IMR-90 (cell line): ENCODE data around the gene F10. TPM values are rescaled to one million over a fixed set of nuclear protein-coding genes. Genes with fewer than 3 reads are reported as not detected.

Experiments
- ATAC-seq: fragments of 200-7000 bp; cut with Tn5 transposase; 2 replicates; pipeline ENCODE4 v1.9.1; 2020; ENCODE audit warnings: low read depth, mild to moderate bottlenecking, moderate library complexity
- BruUV-seq: library from RNA; stranded (reverse); fragments of 400-500 nt; replicated peaks from 2 replicates; lab custom pipeline; 2021; lab: Mats Ljungman, UMichigan
- CTCF ChIA-PET: fragments of 300-600 bp; formaldehyde crosslinking; extraction: SDS; loops from one replicate; lab custom pipeline; 2021; ENCODE audit warnings: antibody characterized with exemption; lab: Yijun Ruan, JAX
- POLR2A ChIA-PET: fragments of 300-600 bp; sonication (Branson Sonifier 250); formaldehyde crosslinking; loops from one replicate; lab custom pipeline; 2022; ENCODE audit warnings: antibody characterized with exemption; ENCODE audit not compliant: unreplicated experiment; lab: Charles Lee
- DNase-seq: peaks from one replicate; pipeline ENCODE4 v3.0.0; 2013
- H2AFZ ChIP-seq: replicated peaks from 2 replicates; pipeline ENCODE3; 2013; ENCODE audit warnings: low read length, mild to moderate bottlenecking; ENCODE audit not compliant: poor library complexity
- H2AK5ac ChIP-seq: 2 replicates; pipeline ENCODE4 v1.6.1; 2013; ENCODE audit warnings: low read depth, low read length, inconsistent platforms
- H2AK9ac ChIP-seq: replicated peaks from 2 replicates; pipeline ENCODE3; 2013; ENCODE audit warnings: mild to moderate bottlenecking, low read depth, low read length, moderate library complexity; ENCODE audit not compliant: poor library complexity
- H2BK120ac ChIP-seq: 2 replicates; pipeline ENCODE4 v1.6.1; 2013; ENCODE audit warnings: low read depth, low read length, inconsistent platforms
- H2BK15ac ChIP-seq: 3 replicates; pipeline ENCODE4 v1.6.1; 2013; ENCODE audit warnings: low read depth, low read length, inconsistent platforms
- H2BK20ac ChIP-seq: 2 replicates; pipeline ENCODE4 v1.6.1; 2013; ENCODE audit warnings: low read depth, mild to moderate bottlenecking, inconsistent platforms, low read length, moderate library complexity
- H2BK5ac ChIP-seq: 2 replicates; pipeline ENCODE4 v1.6.1; 2013; ENCODE audit warnings: mild to moderate bottlenecking, low read depth, low read length, inconsistent platforms; ENCODE audit not compliant: poor library complexity, severe bottlenecking
- H3K14ac ChIP-seq: replicated peaks from 2 replicates; pipeline ENCODE4 v1.6.1; 2013; ENCODE audit warnings: low read depth, low read length, inconsistent platforms
- H3K18ac ChIP-seq: 2 replicates; pipeline ENCODE4 v1.6.1; 2013; ENCODE audit warnings: low read depth, low read length, control low read depth
- H3K23ac ChIP-seq: 2 replicates; pipeline ENCODE4 v1.6.1; 2013; ENCODE audit warnings: low read depth, low read length, inconsistent platforms
- H3K27ac ChIP-seq: 2 replicates; pipeline ENCODE4 v1.5.1; 2013; ENCODE audit warnings: mild to moderate bottlenecking, control low read depth, low read length; ENCODE audit not compliant: insufficient read depth
- H3K27me3 ChIP-seq: 2 replicates; pipeline ENCODE4 v1.6.1; 2013; ENCODE audit warnings: low read length; ENCODE audit not compliant: control insufficient read depth, insufficient read depth
- H3K36me3 ChIP-seq: 2 replicates; pipeline ENCODE4 v1.6.1; 2013; ENCODE audit warnings: low read length, mixed read lengths; ENCODE audit not compliant: control insufficient read depth, insufficient read depth
- H3K4ac ChIP-seq: 2 replicates; pipeline ENCODE4 v1.6.1; 2013; ENCODE audit warnings: low read depth, low read length, inconsistent platforms
- H3K4me1 ChIP-seq: 2 replicates; pipeline ENCODE4 v1.6.1; 2013; ENCODE audit warnings: low read length, mixed read lengths; ENCODE audit not compliant: control insufficient read depth, insufficient read depth
- H3K4me2 ChIP-seq: 2 replicates; pipeline ENCODE4 v1.6.1; 2013; ENCODE audit warnings: low read depth, mild to moderate bottlenecking, control low read depth, low read length, moderate library complexity
- H3K4me3 ChIP-seq: 2 replicates; pipeline ENCODE4 v1.5.1; 2013; ENCODE audit warnings: low read depth, mild to moderate bottlenecking, control low read depth, low read length, moderate library complexity; ENCODE audit not compliant: insufficient read depth
- H3K56ac ChIP-seq: 2 replicates; pipeline ENCODE4 v1.6.1; 2013; ENCODE audit warnings: low read length, inconsistent platforms; ENCODE audit not compliant: insufficient read depth; ENCODE audit errors: extremely low read depth
- H3K79me1 ChIP-seq, 2 experiments: 2 replicates each; pipeline ENCODE4 v1.6.1; 2013; ENCODE audit warnings: low read length in 2 of 2, inconsistent platforms in 1 of 2, low read depth in 1 of 2
- H3K9ac ChIP-seq: 2 replicates; pipeline ENCODE4 v1.6.1; 2013; ENCODE audit warnings: low read depth, low read length, control low read depth
- H3K9me1 ChIP-seq: 2 replicates; pipeline ENCODE4 v1.6.1; 2013; ENCODE audit warnings: low read length, inconsistent platforms; ENCODE audit not compliant: insufficient read depth
- H3K9me3 ChIP-seq: 2 replicates; pipeline ENCODE4 v1.6.1; 2013; ENCODE audit warnings: low read length; ENCODE audit not compliant: control insufficient read depth, insufficient read depth
- H4K20me1 ChIP-seq: 2 replicates; pipeline ENCODE4 v1.6.1; 2013; ENCODE audit warnings: low read length, inconsistent platforms; ENCODE audit not compliant: insufficient read depth
- H4K5ac ChIP-seq: 2 replicates; pipeline ENCODE4 v1.6.1; 2013; ENCODE audit warnings: mild to moderate bottlenecking, low read depth, low read length, control low read depth
- H4K8ac ChIP-seq, 2 experiments: 2 replicates each; pipeline ENCODE4 v1.6.1; 2013; ENCODE audit warnings: low read depth in 2 of 2, low read length in 2 of 2, control low read depth in 1 of 2, inconsistent platforms in 1 of 2
- H4K91ac ChIP-seq: 2 replicates; pipeline ENCODE4 v1.6.1; 2013; ENCODE audit warnings: low read depth, low read length, inconsistent platforms; ENCODE audit not compliant: insufficient read depth
- BHLHE40 ChIP-seq: fragments of 150-350 bp; IDR thresholded peaks from 2 replicates; pipeline ENCODE4 v1.6.1; 2016; ENCODE audit warnings: mild to moderate bottlenecking, low read depth, low read length
- FOS ChIP-seq: fragments of 150-350 bp; IDR thresholded peaks from 2 replicates; pipeline ENCODE4 v1.6.1; 2016; ENCODE audit warnings: low read depth, low read length
- MAZ ChIP-seq: IDR thresholded peaks from 2 replicates; pipeline ENCODE4 v1.6.1; 2012; ENCODE audit warnings: low read depth, mild to moderate bottlenecking, low read length, improper control_type of control experiment, moderate library complexity, borderline replicate concordance
- POLR2A ChIP-seq: IDR thresholded peaks from 2 replicates; pipeline ENCODE4 v1.6.1; 2012; ENCODE audit warnings: mild to moderate bottlenecking, low read depth, low read length
- RFX5 ChIP-seq: IDR thresholded peaks from 2 replicates; pipeline ENCODE4 v1.8.0; 2012; ENCODE audit warnings: low read depth, mild to moderate bottlenecking, low read length, moderate library complexity
- SMC3 ChIP-seq: fragments of 150-350 bp; IDR thresholded peaks from 2 replicates; pipeline ENCODE4 v1.6.1; 2016; ENCODE audit warnings: low read depth, mild to moderate bottlenecking, antibody characterized with exemption, low read length, moderate library complexity
- WGBS, 2 experiments: methylation state at CpG; one replicate each; pipeline versions ENCODE4 v1.1.5 to v1.1.7; 2013; ENCODE audit warnings: missing lambda C conversion rate in 2 of 2; ENCODE audit not compliant: insufficient read length in 1 of 2; ENCODE audit errors: extremely low coverage in 2 of 2; 5-methylcytosine and 5-hydroxymethylcytosine counted together
- dilution Hi-C: fragments of 300-500 bp; cut with HindIII; formaldehyde crosslinking; loops from one replicate; pipeline ENCODE4 v1.14.3; 2018; ENCODE audit warnings: low sequenced_read_pairs; ENCODE audit not compliant: unreplicated experiment
- in situ Hi-C: fragments of 300-500 bp; cut with MboI; formaldehyde crosslinking; loops from 3 replicates; pipeline ENCODE4 v1.14.3; 2019; ENCODE audit warnings: low sequenced_read_pairs, inconsistent platforms, mixed read lengths
- intact Hi-C: fragments of 100-400 bp; cut with micrococcal nuclease; formaldehyde crosslinking; loops from 2 replicates; pipeline ENCODE4 v1.10.0; 2022
- polyA plus RNA-seq, 3 experiments: library from polyadenylated mRNA; depleted of rRNA; stranded (reverse); fragments of >200 nt; gene quantifications; 2 replicates each; pipeline ENCODE4 v1.2.3, GENCODE V29; 2012; ENCODE audit warnings: low replicate concordance in 1 of 3
- total RNA-seq: library from RNA; depleted of rRNA; stranded (reverse); fragments of >200 nt; gene quantifications from 2 replicates; pipeline ENCODE4 v1.2.3, GENCODE V29; 2012
- TF ChIP-seq, protein P1 (sequence below): fragments of 150-350 bp; IDR thresholded peaks from 2 replicates; pipeline ENCODE4 v1.6.1; 2017; ENCODE audit warnings: mild to moderate bottlenecking, antibody characterized with exemption, low read length, low read depth

Gene F10
- total and polyA plus RNA-seq, 2 of the 4 experiments (the other 2 are of a cell fraction), result 9.1 to 19.5 TPM

DNA sequence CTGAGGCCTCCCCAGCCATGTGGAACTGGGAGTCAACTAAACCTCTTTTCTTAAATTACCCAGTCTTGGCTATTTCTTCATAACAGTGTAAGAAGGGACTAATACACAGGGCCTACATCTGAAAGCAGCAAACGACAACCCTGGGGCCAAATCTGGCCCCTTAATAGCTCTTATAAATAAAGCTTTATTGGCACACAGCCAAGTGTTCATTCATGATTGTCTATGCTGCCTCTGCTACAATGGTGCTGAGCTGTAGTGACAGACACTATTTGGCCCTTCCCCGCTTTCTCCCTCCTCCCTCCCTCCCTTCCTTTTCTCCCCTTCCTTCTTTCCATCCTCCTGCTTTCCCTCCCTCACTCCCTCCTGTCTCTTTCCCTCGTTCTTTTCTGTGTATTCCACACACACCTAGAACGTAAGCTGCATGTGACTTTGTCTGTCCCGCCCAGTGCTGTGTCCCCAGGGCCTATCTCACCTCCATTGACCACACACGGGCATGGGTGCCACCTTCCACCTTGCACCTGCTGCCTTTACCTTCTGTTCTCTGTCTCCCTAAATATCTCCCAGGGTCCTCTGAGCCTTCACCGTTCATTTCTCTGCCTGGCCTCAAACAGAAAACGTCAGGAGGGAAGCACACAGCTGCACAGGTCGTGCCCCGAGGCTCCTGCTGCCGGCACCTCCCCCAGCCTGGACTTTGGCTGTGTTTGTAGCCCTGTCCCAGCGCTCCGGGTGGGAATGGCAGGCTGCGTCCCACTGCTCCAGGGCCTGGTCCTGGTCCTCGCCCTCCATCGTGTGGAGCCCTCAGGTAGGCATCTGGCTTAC, 35.5 kb downstream of the F10 start, which contains the start of gene PROZ:
Gene PROZ (plus strand): TSS at position 720 of the 819 bp plus-strand sequence. CDS start 13 bp downstream, at position 733.
- DNase-seq (no peak), ATAC-seq (no peak)
- ChIA-PET POLR2A (no interaction called here), CTCF (no interaction called here)
- Histone ChIP-seq H2AFZ (peak within 1 kb of the TSS; percentile 69), H2AK5ac (no peak within 1 kb of the TSS; the same call in 1 of the 2 replicates), H3K9ac (no peak within 1 kb of the TSS), H3K4me2 (no peak within 1 kb of the TSS), H4K5ac (no peak within 1 kb of the TSS), H3K9me3 (no peaks in the 10 kb centered on the region), H3K27ac (no peak within 1 kb of the TSS), H3K4ac (no peak within 1 kb of the TSS; the same call in 1 of the 2 replicates), H2AK9ac (peak within 1 kb of the TSS; percentile 30), H4K20me1 (no peaks in the 10 kb centered on the region), H3K18ac (no peak within 1 kb of the TSS), H3K4me1 (peaks cover 7% of the 10 kb centered on the region), H3K79me1 (no peaks in the 10 kb centered on the region), H3K56ac (no peak within 1 kb of the TSS), H3K36me3 (no peaks in the 10 kb centered on the region), H2BK15ac (no peak within 1 kb of the TSS), H3K23ac (no peak within 1 kb of the TSS), H3K27me3 (no peaks in the 10 kb centered on the region), H2BK120ac (no peak within 1 kb of the TSS), H4K91ac (no peak within 1 kb of the TSS; the same call in 1 of the 2 replicates), H3K4me3 (no peak within 1 kb of the TSS), H2BK20ac (no peak within 1 kb of the TSS), H3K9me1 (peaks cover 5% of the 10 kb centered on the region; the same call in 1 of the 2 replicates), H4K8ac (no peak within 1 kb of the TSS; a peak in 1 of 4 replicates), H2BK5ac (no peak within 1 kb of the TSS), H3K14ac (no peak within 1 kb of the TSS)
- no TSS peak for BruUV-seq
- in situ Hi-C loops (no loop called here), dilution Hi-C loops (no loop called here), intact Hi-C loops (no loop called here)
- TF ChIP-seq POLR2A (no peak), FOS (no peak), MAZ (no peak), RFX5 (no peak), BHLHE40 (no peak), SMC3 (no peak)
- TF ChIP-seq, protein P1, sequence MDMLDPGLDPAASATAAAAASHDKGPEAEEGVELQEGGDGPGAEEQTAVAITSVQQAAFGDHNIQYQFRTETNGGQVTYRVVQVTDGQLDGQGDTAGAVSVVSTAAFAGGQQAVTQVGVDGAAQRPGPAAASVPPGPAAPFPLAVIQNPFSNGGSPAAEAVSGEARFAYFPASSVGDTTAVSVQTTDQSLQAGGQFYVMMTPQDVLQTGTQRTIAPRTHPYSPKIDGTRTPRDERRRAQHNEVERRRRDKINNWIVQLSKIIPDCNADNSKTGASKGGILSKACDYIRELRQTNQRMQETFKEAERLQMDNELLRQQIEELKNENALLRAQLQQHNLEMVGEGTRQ, result no peak
- WGBS, 2 experiments, result 39% methylated on average over 7 of the region's 16 CpGs; no CpG with 5 or more reads in 1 of the 2 experiments
